T-cell (primary cell): ENCODE data around the gene SLAMF7. TPM values are rescaled to one million over a fixed set of nuclear protein-coding genes. Genes with fewer than 3 reads are reported as not detected.
"Not testable (repeated sequence)": the region's sequence is repeated elsewhere in the genome, so short reads cannot be mapped to it uniquely, and the experiment has no call there.

Experiments
- ATAC-seq, 4 experiments: fragments of 200-7000 bp in 3 of 4; fragments of 150-1000 bp in 1 of 4; cut with Tn5 transposase; replicated peaks in 1 of 4; 1 replicate in 3 of 4; 2 replicates in 1 of 4; pipeline ENCODE4 v1.10.0; 2021; ENCODE audit warnings: moderate library complexity in 3 of 4, mild to moderate bottlenecking in 2 of 4, moderate number of reproducible peaks in 1 of 4
- CTCF ChIA-PET, 2 donors: fragments of 300-600 bp; sonication (Branson Sonifier 250); formaldehyde crosslinking; loops; one replicate each; lab custom pipeline; 2022; ENCODE audit warnings: antibody characterized with exemption in 2 of 2; lab: Charles Lee
- POLR2A ChIA-PET, 2 donors: fragments of 300-600 bp; sonication (Branson Sonifier 250); formaldehyde crosslinking; loops; one replicate each; lab custom pipeline; 2022; ENCODE audit warnings: antibody characterized with exemption in 2 of 2; lab: Charles Lee
- DNase-seq, 35 experiments: peaks; one replicate each; pipeline versions ENCODE4 v3.0.0 to v3.0.0-alpha.2; 2013 to 2023
- H3K27ac ChIP-seq: one replicate; pipeline ENCODE4 v1.5.1; 2013; ENCODE audit warnings: low read length
- H3K27me3 ChIP-seq, 2 experiments: replicated peaks in 1 of 2; 1 replicate in 1 of 2; 2 replicates in 1 of 2; pipeline versions ENCODE4 v1.6.1 to v1.7.0; 2013; ENCODE audit warnings: low read length in 1 of 2, mixed read lengths in 1 of 2; ENCODE audit not compliant: control insufficient read depth in 2 of 2, insufficient read depth in 2 of 2; ENCODE audit errors: extremely low read depth in 1 of 2
- H3K36me3 ChIP-seq, 2 donors: 1 replicate in 1 of 2; 2 replicates in 1 of 2; pipeline versions ENCODE4 v1.6.1 to v1.7.0; 2013; ENCODE audit warnings: low read length in 1 of 2; ENCODE audit not compliant: control insufficient read depth in 2 of 2, insufficient read depth in 1 of 2; ENCODE audit errors: extremely low read depth in 1 of 2
- H3K4me1 ChIP-seq, 2 experiments: 1 replicate in 1 of 2; 2 replicates in 1 of 2; pipeline versions ENCODE4 v1.6.1 to v1.7.0; 2013; ENCODE audit warnings: low read length in 2 of 2, mixed read lengths in 1 of 2; ENCODE audit not compliant: insufficient read depth in 2 of 2, control insufficient read depth in 1 of 2; ENCODE audit errors: extremely low read depth in 1 of 2
- H3K4me3 ChIP-seq, 2 donors: 1 replicate in 1 of 2; 2 replicates in 1 of 2; pipeline versions ENCODE4 v1.5.1 to v1.7.0; 2013; ENCODE audit warnings: mild to moderate bottlenecking in 2 of 2, low read length in 1 of 2, moderate library complexity in 1 of 2; ENCODE audit not compliant: control insufficient read depth in 1 of 2; ENCODE audit errors: extremely low read depth in 1 of 2
- H3K9me3 ChIP-seq: 2 replicates; pipeline ENCODE4 v1.7.0; 2013
- H3K27ac Mint-ChIP-seq, 2 donors: one replicate each; pipeline ENCODE4 v1.8.0; 2020 to 2021; ENCODE audit warnings: mild to moderate bottlenecking in 2 of 2, mixed read lengths in 2 of 2
- H3K27me3 Mint-ChIP-seq, 2 donors: one replicate each; pipeline ENCODE4 v1.8.0; 2021 to 2022; ENCODE audit warnings: mixed read lengths in 2 of 2
- H3K36me3 Mint-ChIP-seq: one replicate; pipeline ENCODE4 v1.8.0; 2021; ENCODE audit warnings: mixed read lengths
- H3K4me1 Mint-ChIP-seq, 3 donors: one replicate each; pipeline ENCODE4 v1.8.0; 2020 to 2022; ENCODE audit warnings: mixed read lengths in 3 of 3, mild to moderate bottlenecking in 1 of 3
- H3K4me3 Mint-ChIP-seq, 3 donors: one replicate each; pipeline ENCODE4 v1.8.0; 2020 to 2022; ENCODE audit warnings: mild to moderate bottlenecking in 3 of 3, mixed read lengths in 3 of 3, moderate library complexity in 3 of 3
- H3K9me3 Mint-ChIP-seq, 3 donors: one replicate each; pipeline ENCODE4 v1.8.0; 2020 to 2022; ENCODE audit warnings: mixed read lengths in 3 of 3
- WGBS: methylation state at CpG from one replicate; pipeline ENCODE4 v1.1.5; 2013; ENCODE audit warnings: missing lambda C conversion rate; ENCODE audit not compliant: insufficient coverage; 5-methylcytosine and 5-hydroxymethylcytosine counted together
- total RNA-seq, 35 experiments: library from RNA in 6 of 35; stranded (reverse) in 6 of 35; fragments of 120-200 nt in 1 of 35; gene quantifications; one replicate each; pipeline versions ENCODE4 v1.2.1 to v1.2.4 and lab custom pipeline; 2013 to 2026

The SLAMF7 gene
- total RNA-seq, 5 donors from 2014 or later (not counting 1 experiment from before 2014, with no cell fraction given): 9.5 to 32.0 (median 25.5) TPM

DNA sequence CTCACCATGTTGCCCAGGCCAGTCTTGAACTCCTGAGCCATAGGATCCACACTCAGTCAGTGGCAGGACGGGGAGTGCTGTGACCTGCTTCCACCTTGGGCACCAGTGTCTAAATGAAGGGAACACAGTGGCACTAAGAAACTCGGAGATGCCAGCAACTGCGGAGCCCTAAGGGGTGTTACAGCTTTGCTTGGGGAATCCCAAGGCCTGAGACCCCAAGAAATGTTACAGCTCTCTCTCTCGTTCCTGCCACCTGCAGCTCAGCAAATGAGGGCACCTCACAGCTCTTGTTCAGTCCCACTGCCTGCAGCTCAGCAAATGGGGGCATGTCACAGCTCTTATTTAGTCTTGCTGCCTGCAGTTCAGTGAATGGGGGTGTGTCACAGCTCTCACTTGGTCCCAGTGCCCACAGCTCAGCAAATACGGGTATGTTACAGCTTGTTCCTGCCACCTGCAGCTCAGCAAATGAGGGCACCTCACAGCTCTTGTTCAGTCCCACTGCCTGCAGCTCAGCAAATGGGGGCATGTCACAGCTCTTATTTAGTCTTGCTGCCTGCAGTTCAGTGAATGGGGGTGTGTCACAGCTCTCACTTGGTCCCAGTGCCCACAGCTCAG lies 24.9 kb upstream of the SLAMF7 start:
- peak in 21 of 35 experiments; percentile 5 to 76 (median 33) for DNase-seq
- H3K4me3 Mint-ChIP-seq: peak overlapping the region in 1 of 3 donors; percentile 7

DNA sequence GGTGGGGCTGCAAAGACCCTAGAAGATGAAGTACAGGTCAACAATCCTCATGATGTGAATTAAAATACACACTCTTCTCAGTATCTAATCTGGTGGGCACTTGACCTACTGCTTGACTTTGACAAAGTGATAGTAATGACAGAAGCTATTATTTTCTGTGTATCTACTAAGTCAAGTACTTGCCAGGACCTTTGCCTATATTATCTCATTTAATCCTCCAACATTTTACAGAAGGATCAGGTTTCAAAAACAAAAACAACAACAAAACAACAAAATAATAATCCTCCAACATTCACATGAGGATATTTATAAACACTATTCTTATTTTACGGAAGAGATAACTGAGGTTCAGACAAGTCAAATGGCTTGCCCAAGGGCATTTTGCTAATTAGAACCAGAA lies 23.0 kb upstream of the SLAMF7 start:
- Histone ChIP-seq H3K27ac (no peak overlapping the region), H3K4me1 (peaks cover 28 to 30% of the 10 kb centered on the region in 2 experiments), H3K36me3 (no peaks in the 10 kb centered on the region), H3K4me3 (no peak overlapping the region), H3K27me3 (no peaks in the 10 kb centered on the region), H3K9me3 (no peaks in the 10 kb centered on the region)
- Mint-ChIP-seq H3K4me3 (no peak overlapping the region), H3K27ac (peak overlapping the region in 1 of 2 donors; percentile 59), H3K4me1 (peaks cover 54 to 83% (median 56%) of the 10 kb centered on the region in 3 donors), H3K36me3 (no peaks in the 10 kb centered on the region), H3K9me3 (no peaks in the 10 kb centered on the region), H3K27me3 (no peaks in the 10 kb centered on the region)
- WGBS: no CpG with 5 or more reads among the region's 1 CpG
- ChIA-PET POLR2A (no interaction called here), CTCF (interaction anchor here (1.1 to 3.0 kb wide), 5 partner anchors 7 to 236 kb away, joined by 3 to 9 read pairs (median 5); no protein-coding TSS in a partner anchor)
- ATAC-seq (no peak), DNase-seq (no peak)

More for the DNA sequence above, 24.9 kb upstream of the SLAMF7 start:
- H3K9me3 Mint-ChIP-seq, H3K4me3 ChIP-seq, H3K36me3 ChIP-seq, H3K27me3 Mint-ChIP-seq, H3K36me3 Mint-ChIP-seq, H3K9me3 ChIP-seq, H3K27me3 ChIP-seq: not testable (repeated sequence)
- POLR2A ChIA-PET: interaction anchor here (0.6 to 0.9 kb wide), 4 partner anchors 8 to 31 kb away, joined by 3 to 4 read pairs (median 3); no protein-coding TSS in a partner anchor
- 78% methylated on average over 3 of the region's 5 CpGs for WGBS
- CTCF ChIA-PET: interaction anchor here (0.6 to 5.3 kb wide), 12 partner anchors 8 to 452 kb away, joined by 3 to 52 read pairs (median 6); partner anchors contain the start of gene PPOX (in 1 of the 2)
- Mint-ChIP-seq H3K27ac (peak overlapping the region; percentile 84 to 88), H3K4me1 (peaks cover 47 to 70% (median 48%) of the 10 kb centered on the region in 3 donors)
- peak in 3 of 4 experiments; percentile 53 to 72 (median 54) for ATAC-seq
- Histone ChIP-seq H3K4me1 (peaks cover 30 to 32% of the 10 kb centered on the region in 2 experiments), H3K27ac (peak overlapping the region; percentile 95)

DNA sequence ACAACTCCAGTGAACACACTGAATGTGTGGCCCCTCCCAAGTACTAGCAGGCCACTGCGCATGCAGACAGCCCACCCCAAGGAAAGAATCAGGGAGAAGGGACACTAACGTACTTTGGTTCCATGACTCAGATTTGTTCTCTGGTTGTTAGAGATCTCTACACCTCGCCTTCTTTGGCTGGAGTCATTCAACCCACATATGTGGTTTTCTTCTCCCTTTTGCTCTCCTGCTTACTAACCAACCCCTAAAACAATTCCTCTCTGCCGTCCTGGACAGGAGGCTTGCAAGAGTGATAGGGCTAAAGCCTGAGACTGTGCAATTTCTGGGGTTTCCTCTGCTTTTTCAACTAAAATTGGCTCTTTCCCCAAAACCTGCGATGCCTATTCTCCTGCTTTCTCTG lies 21.7 kb upstream of the SLAMF7 start:
- Histone ChIP-seq H3K4me1 (peaks cover 23 to 28% of the 10 kb centered on the region in 2 experiments), H3K4me3 (no peak overlapping the region), H3K27ac (no peak overlapping the region), H3K9me3 (no peaks in the 10 kb centered on the region), H3K36me3 (no peaks in the 10 kb centered on the region), H3K27me3 (no peaks in the 10 kb centered on the region)
- ChIA-PET CTCF (no interaction called here), POLR2A (no interaction called here)
- WGBS: 100% methylated on average over 2 of the region's 5 CpGs
- H3K27ac Mint-ChIP-seq: no peak overlapping the region
- DNase-seq: no peak
- peaks cover 50 to 79% (median 51%) of the 10 kb centered on the region in 3 donors for H3K4me1 Mint-ChIP-seq
- H3K36me3 Mint-ChIP-seq: no peaks in the 10 kb centered on the region
- no peaks in the 10 kb centered on the region for H3K27me3 Mint-ChIP-seq
- no peak overlapping the region for H3K4me3 Mint-ChIP-seq
- ATAC-seq: no peak
- no peaks in the 10 kb centered on the region for H3K9me3 Mint-ChIP-seq

DNA sequence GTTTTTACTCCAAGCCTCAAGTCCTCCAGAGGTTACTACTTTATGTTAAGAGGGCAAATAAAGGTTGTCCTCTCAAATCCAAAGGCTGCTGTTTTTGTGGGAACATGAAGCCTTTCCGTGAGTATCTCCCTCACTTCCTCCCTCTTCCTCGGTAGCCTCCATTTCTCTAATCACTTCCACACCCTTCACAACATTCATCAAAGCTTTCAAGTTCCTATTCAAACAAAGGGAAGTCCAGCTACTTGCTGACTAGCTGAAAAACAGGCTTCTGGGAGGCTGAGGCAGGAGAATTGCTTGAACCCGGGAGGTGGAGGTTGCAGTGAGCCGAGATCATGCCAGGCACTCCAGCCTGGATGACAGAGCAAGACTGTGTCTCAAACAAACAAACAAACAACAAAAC lies 20.8 kb upstream of the SLAMF7 start:
- ChIA-PET POLR2A (no interaction called here), CTCF (interaction anchor here (0.6 to 1.2 kb wide), 2 partner anchors 45 to 237 kb away, joined by 3 to 4 read pairs; no protein-coding TSS in a partner anchor)
- Mint-ChIP-seq H3K4me1 (peaks cover 50 to 79% (median 51%) of the 10 kb centered on the region in 3 donors), H3K9me3 (no peaks in the 10 kb centered on the region), H3K27me3 (no peaks in the 10 kb centered on the region), H3K4me3 (no peak overlapping the region), H3K27ac (no peak overlapping the region), H3K36me3 (no peaks in the 10 kb centered on the region)
- Histone ChIP-seq H3K4me1 (peaks cover 18 to 25% of the 10 kb centered on the region in 2 experiments), H3K27ac (no peak overlapping the region), H3K27me3 (no peaks in the 10 kb centered on the region), H3K4me3 (no peak overlapping the region), H3K9me3 (no peaks in the 10 kb centered on the region), H3K36me3 (no peaks in the 10 kb centered on the region)
- DNase-seq: no peak
- no peak for ATAC-seq
- 86% methylated on average over 1 of the region's 4 CpGs for WGBS

DNA sequence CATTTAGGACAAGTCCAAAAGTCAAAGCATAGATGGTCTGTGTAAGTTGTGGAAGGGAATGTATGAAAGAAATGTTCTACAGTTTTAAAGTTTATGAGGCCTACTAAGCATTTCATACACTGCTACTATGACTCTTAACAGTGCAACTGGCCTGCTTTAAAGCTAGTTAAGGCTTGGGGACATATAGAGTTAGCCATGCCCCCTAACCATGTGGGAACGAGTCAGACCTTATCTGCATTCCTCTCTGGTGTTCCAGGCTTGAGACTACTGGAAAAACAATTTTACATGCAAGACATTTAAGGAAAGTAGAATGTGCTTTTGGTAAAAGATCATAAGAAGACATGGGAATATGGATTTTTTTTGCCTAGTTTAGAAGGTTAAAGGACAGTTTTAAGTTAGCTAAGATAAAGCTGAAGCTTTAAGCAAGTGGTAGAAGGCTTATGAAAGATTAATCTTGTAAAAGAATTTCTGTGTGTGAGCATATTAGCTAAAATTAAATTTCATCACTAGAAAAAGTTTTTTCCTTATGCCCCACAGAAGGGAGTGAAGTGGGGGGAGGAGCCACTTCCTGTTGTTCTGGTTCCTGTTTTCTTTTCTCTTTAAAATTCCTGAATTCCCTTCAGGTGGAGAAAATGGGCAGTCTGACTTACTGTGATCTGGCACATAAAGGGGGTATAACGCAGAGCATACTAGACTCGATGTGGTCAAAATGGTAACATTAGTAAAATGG lies 18.5 kb upstream of the SLAMF7 start:
- WGBS: 100% methylated on average over 1 of the region's 3 CpGs
- H3K4me1 ChIP-seq: peaks cover 8 to 10% of the 10 kb centered on the region in 2 experiments
- no peaks in the 10 kb centered on the region for H3K9me3 Mint-ChIP-seq
- no peaks in the 10 kb centered on the region for H3K27me3 ChIP-seq
- H3K36me3 Mint-ChIP-seq: no peaks in the 10 kb centered on the region
- ATAC-seq: no peak
- no peaks in the 10 kb centered on the region for H3K36me3 ChIP-seq
- no peak overlapping the region for H3K4me3 Mint-ChIP-seq
- POLR2A ChIA-PET: interaction anchor here in 1 of 2 donors (0.9 kb wide), 1 partner anchor 12 kb away, joined by 3 read pairs; no protein-coding TSS in a partner anchor
- H3K9me3 ChIP-seq: no peaks in the 10 kb centered on the region
- no peak overlapping the region for H3K27ac Mint-ChIP-seq
- CTCF ChIA-PET: interaction anchor here (0.5 to 0.6 kb wide), 2 partner anchors 256 to 269 kb away, joined by 3 to 4 read pairs; no protein-coding TSS in a partner anchor
- H3K4me1 Mint-ChIP-seq: peaks cover 34 to 65% (median 37%) of the 10 kb centered on the region in 3 donors
- H3K4me3 ChIP-seq: no peak overlapping the region
- H3K27me3 Mint-ChIP-seq: no peaks in the 10 kb centered on the region
- DNase-seq: no peak
- H3K27ac ChIP-seq: no peak overlapping the region

DNA sequence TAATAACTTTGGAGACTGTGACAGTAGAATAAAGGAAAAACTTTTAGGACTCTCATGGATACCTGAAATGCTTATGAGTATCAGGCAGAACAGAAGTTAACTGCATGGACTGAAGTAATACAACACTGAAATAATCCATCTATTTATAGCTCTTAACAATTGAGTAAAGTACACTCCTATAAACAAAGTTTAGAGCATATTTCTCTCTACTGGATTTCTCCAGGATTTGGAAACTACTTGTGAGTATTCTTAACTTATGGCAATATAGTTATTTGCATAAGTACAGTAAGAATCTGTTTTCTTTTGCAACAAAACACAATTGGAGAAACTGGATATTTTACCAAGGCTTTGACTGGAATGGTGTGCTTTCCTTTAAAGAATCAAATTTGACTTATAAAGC lies 17.6 kb upstream of the SLAMF7 start:
- Histone ChIP-seq H3K27me3 (no peaks in the 10 kb centered on the region), H3K9me3 (no peaks in the 10 kb centered on the region), H3K4me3 (no peak overlapping the region), H3K27ac (no peak overlapping the region), H3K36me3 (no peaks in the 10 kb centered on the region), H3K4me1 (peaks cover 9 to 10% of the 10 kb centered on the region in 2 experiments)
- Mint-ChIP-seq H3K27ac (no peak overlapping the region), H3K36me3 (no peaks in the 10 kb centered on the region), H3K9me3 (no peaks in the 10 kb centered on the region), H3K4me1 (peaks cover 28 to 57% (median 35%) of the 10 kb centered on the region in 3 donors), H3K27me3 (no peaks in the 10 kb centered on the region), H3K4me3 (no peak overlapping the region)
- ATAC-seq (no peak), DNase-seq (no peak)
- ChIA-PET CTCF (interaction anchor here in 1 of 2 donors (1.2 to 7.2 kb wide), 2 partner anchors 47 to 114 kb away, joined by 4 to 101 read pairs; no protein-coding TSS in a partner anchor), POLR2A (interaction anchor here in 1 of 2 donors (0.8 kb wide), 1 partner anchor 10 kb away, joined by 3 read pairs; the partner anchor contains the start of gene CD48)
